Hepatocyte (in vitro differentiated cells): ENCODE data around the gene CHST11. TPM values are rescaled to one million over a fixed set of nuclear protein-coding genes. Genes with fewer than 3 reads are reported as not detected.

Experiments used
- DNase-seq: peaks from one replicate; pipeline ENCODE4 v3.0.0-alpha.2; 2016; ENCODE audit warnings: low spot score
- H2AFZ ChIP-seq: fragments of 200-600 bp; sonication (generic); 2 replicates; pipeline ENCODE4 v1.6.0; 2016; ENCODE audit warnings: antibody characterized with exemption, mild to moderate bottlenecking
- H3K27ac ChIP-seq: fragments of 200-600 bp; sonication (generic); 2 replicates; pipeline ENCODE4 v1.5.1; 2016; ENCODE audit warnings: mild to moderate bottlenecking
- H3K27me3 ChIP-seq: fragments of 200-600 bp; sonication (generic); 2 replicates; pipeline ENCODE4 v1.6.1; 2016
- H3K36me3 ChIP-seq: fragments of 200-600 bp; sonication (generic); replicated peaks from 2 replicates; pipeline ENCODE4 v1.5.1; 2016; ENCODE audit warnings: low read depth; ENCODE audit not compliant: insufficient read depth
- H3K4me1 ChIP-seq: fragments of 200-600 bp; sonication (generic); 2 replicates; pipeline ENCODE4 v1.5.1; 2016; ENCODE audit warnings: mild to moderate bottlenecking, moderate library complexity; ENCODE audit not compliant: insufficient read depth
- H3K4me2 ChIP-seq: fragments of 200-600 bp; sonication (generic); 2 replicates; pipeline ENCODE4 v1.6.0; 2016
- H3K4me3 ChIP-seq: fragments of 200-600 bp; sonication (generic); 2 replicates; pipeline ENCODE4 v1.5.1; 2016; ENCODE audit warnings: mild to moderate bottlenecking
- H3K79me2 ChIP-seq: fragments of 200-600 bp; sonication (generic); 2 replicates; pipeline ENCODE4 v1.6.0; 2017; ENCODE audit warnings: mild to moderate bottlenecking
- H3K9me2 ChIP-seq: fragments of 200-600 bp; sonication (generic); replicated peaks from 2 replicates; pipeline ENCODE4 v1.6.0; 2017; ENCODE audit warnings: mild to moderate bottlenecking; ENCODE audit not compliant: insufficient read depth
- H3K9me3 ChIP-seq: fragments of 200-600 bp; sonication (generic); 2 replicates; pipeline ENCODE4 v1.5.1; 2016; ENCODE audit warnings: low read depth, mild to moderate bottlenecking
- H4K20me1 ChIP-seq: fragments of 200-600 bp; sonication (generic); 2 replicates; pipeline ENCODE4 v1.6.0; 2016; ENCODE audit warnings: mild to moderate bottlenecking; ENCODE audit not compliant: insufficient read depth, poor library complexity, severe bottlenecking
- EZH2 ChIP-seq: fragments of 200-600 bp; sonication (generic); IDR thresholded peaks from 2 replicates; pipeline ENCODE4 v1.6.1; 2016; ENCODE audit warnings: antibody characterized with exemption, mild to moderate bottlenecking, borderline replicate concordance
- EZH2phosphoT487 ChIP-seq: fragments of 200-600 bp; sonication (generic); IDR thresholded peaks from one replicate; pipeline ENCODE4 v1.6.1; 2018; ENCODE audit warnings: antibody characterized with exemption, mild to moderate bottlenecking, low read depth, moderate library complexity; ENCODE audit not compliant: unreplicated experiment, severe bottlenecking
- WGBS: methylation state at CpG from one replicate; pipeline ENCODE4 v1.1.6; 2016; ENCODE audit warnings: low lambda C conversion rate; ENCODE audit errors: missing lambda C conversion rate; 5-methylcytosine and 5-hydroxymethylcytosine counted together
- polyA plus RNA-seq: library from polyadenylated mRNA; unstranded; fragments of >200 nt; fragmentation: Nextera tagmentation; extraction: Ambion mirVana; gene quantifications from 2 replicates; pipeline ENCODE4 v1.2.1, GENCODE V29; 2016
- total RNA-seq: library from RNA; depleted of rRNA; stranded (reverse); fragments of >200 nt; gene quantifications from 2 replicates; pipeline ENCODE4 v1.2.3, GENCODE V29; 2014
- TF ChIP-seq, protein P1 (sequence below): fragments of 200-600 bp; sonication (generic); IDR thresholded peaks from 2 replicates; pipeline ENCODE4 v1.5.1; 2016; ENCODE audit warnings: antibody characterized with exemption, mild to moderate bottlenecking; ENCODE audit not compliant: poor library complexity

Gene CHST11
- total and polyA plus RNA-seq, 2 experiments from 2014 or later: 5.2 to 8.9 TPM

DNA sequence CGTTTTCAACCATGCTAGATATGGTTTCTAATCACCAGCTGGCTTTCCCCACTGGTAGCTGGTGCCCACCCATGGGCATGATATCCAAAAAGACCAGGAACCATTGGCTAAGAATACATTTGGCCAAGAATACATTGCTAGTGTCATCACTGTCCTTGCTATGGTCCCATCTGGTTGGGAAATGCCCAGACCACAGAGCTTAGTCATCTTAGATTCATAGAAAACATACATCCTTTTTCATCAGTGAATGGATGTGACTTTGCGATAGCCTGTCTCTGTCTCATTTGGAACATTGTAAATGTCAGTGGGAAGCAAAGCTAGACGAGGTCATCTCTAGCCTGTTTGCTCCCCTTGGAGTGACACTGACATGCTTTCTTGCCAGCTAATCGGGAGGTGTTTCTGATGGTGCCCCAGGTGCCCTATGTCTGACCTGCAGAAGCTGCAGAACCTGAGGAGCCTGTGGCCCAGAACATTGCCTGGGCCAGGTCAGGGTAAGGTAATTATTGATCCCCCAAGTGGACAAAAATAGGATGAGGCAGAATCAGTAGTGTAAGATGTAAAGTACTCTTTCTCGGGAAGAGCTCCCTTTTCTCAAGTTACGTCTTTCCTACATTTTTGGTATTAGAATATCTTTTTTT, 306.5 kb downstream of the CHST11 start:
- no peak for DNase-seq
- TF ChIP-seq, protein P1, sequence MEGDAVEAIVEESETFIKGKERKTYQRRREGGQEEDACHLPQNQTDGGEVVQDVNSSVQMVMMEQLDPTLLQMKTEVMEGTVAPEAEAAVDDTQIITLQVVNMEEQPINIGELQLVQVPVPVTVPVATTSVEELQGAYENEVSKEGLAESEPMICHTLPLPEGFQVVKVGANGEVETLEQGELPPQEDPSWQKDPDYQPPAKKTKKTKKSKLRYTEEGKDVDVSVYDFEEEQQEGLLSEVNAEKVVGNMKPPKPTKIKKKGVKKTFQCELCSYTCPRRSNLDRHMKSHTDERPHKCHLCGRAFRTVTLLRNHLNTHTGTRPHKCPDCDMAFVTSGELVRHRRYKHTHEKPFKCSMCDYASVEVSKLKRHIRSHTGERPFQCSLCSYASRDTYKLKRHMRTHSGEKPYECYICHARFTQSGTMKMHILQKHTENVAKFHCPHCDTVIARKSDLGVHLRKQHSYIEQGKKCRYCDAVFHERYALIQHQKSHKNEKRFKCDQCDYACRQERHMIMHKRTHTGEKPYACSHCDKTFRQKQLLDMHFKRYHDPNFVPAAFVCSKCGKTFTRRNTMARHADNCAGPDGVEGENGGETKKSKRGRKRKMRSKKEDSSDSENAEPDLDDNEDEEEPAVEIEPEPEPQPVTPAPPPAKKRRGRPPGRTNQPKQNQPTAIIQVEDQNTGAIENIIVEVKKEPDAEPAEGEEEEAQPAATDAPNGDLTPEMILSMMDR: no peak
- TF ChIP-seq EZH2phosphoT487: no peak
- TF ChIP-seq EZH2: no peak
- Histone ChIP-seq H3K9me2 (no peaks in the 10 kb centered on the region), H3K27me3 (no peaks in the 10 kb centered on the region), H3K9me3 (no peaks in the 10 kb centered on the region), H3K79me2 (no peaks in the 10 kb centered on the region), H3K36me3 (no peaks in the 10 kb centered on the region), H4K20me1 (no peaks in the 10 kb centered on the region), H3K27ac (no peak overlapping the region), H3K4me3 (no peak overlapping the region), H2AFZ (no peak overlapping the region), H3K4me1 (no peaks in the 10 kb centered on the region), H3K4me2 (no peak overlapping the region)
- 89% methylated on average over 6 of the region's 6 CpGs for whole genome bisulfite sequencing

DNA sequence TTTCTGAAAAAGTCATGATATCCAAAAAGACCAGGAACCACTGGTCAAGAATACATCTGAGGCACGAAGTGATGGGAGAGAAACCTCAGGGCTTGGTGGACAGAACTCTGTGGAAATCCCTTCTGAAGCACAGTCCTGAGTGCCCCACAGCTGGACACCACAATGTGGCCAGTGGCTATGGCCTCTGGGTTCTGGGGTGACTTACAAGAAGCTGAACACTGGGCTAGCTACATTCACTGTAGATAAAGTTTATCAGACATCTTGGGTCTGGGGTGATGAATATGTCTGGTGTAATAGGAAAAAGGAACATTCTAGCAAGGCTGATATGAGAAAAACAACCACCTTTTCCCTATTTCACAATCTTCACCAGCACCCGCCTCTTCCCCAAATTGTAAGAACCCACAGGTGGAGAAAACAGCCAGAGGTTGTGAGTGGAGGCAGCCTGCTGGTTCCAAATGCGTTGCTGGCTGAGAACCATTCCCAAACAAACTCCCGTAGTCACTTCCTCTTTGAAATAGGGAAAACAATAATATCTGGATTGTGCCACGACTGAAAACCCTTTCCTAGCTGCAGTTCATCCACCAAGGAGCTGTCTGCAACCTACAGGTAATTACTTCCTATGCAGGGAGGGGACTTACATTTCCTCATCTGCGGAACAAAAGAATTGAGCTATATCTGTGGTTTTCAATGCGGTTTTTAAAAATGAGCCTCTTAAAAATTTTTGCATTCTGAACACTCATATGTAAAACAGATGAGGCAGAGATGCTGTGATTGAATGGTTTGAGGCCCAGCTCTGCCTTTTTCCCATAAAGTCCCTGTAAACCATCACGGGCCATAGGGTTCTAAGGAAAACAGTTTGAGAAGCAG, 307.7 kb downstream of the CHST11 start:
- H3K9me3 ChIP-seq: no peaks in the 10 kb centered on the region
- TF ChIP-seq EZH2phosphoT487: no peak
- TF ChIP-seq, protein P1: no peak
- no peak for TF ChIP-seq EZH2
- H3K79me2 ChIP-seq: no peaks in the 10 kb centered on the region
- no peaks in the 10 kb centered on the region for H3K4me1 ChIP-seq
- no peak for DNase-seq
- H3K27ac ChIP-seq: no peak overlapping the region
- H3K36me3 ChIP-seq: no peaks in the 10 kb centered on the region
- H3K4me3 ChIP-seq: no peak overlapping the region
- no peaks in the 10 kb centered on the region for H4K20me1 ChIP-seq
- WGBS: 83% methylated on average over 8 of the region's 8 CpGs
- H3K9me2 ChIP-seq: no peaks in the 10 kb centered on the region
- no peak overlapping the region for H3K4me2 ChIP-seq
- H3K27me3 ChIP-seq: no peaks in the 10 kb centered on the region
- no peak overlapping the region for H2AFZ ChIP-seq

DNA sequence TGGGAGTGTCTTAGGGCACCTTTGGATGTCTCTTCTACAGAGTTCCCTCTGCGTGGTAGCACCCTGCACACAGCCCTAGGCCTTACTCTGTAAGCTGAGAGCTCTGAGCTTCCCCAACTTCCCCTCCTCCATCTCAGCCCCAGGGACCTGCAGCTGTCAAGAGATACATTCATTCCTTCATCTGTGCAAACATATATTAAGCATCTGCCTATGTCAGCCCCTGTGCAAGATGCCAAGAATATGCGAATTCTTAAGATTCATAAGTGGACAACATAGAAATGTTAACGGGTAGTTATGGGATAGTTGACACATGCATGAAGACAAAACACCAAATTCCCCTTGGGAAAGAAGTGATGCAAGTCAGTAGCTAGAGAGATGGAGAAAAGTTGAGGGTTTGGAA, 310.5 kb downstream of the CHST11 start:
- Histone ChIP-seq H3K4me1 (no peaks in the 10 kb centered on the region), H3K36me3 (no peaks in the 10 kb centered on the region), H4K20me1 (no peaks in the 10 kb centered on the region), H3K4me2 (no peak overlapping the region), H3K9me3 (no peaks in the 10 kb centered on the region), H3K4me3 (no peak overlapping the region), H3K27ac (no peak overlapping the region), H3K27me3 (no peaks in the 10 kb centered on the region), H3K9me2 (no peaks in the 10 kb centered on the region), H3K79me2 (no peaks in the 10 kb centered on the region), H2AFZ (no peak overlapping the region)
- TF ChIP-seq, protein P1: no peak
- TF ChIP-seq EZH2phosphoT487 (no peak), EZH2 (no peak)
- WGBS: 90% methylated on average over 3 of the region's 3 CpGs
- DNase-seq: no peak
